Activated CD4-positive, alpha-beta memory T cell treated with anti-CD3 and anti-CD28 coated beads, Interleukin-2, amount 10 ng/mL, durations not matched to agents 7 days and 5 days (primary cell): ENCODE results near the gene TMEM176A. TPM values are rescaled to one million over a fixed set of nuclear protein-coding genes. Genes with fewer than 3 reads are reported as not detected.

ENCODE experiments used
- CTCF ChIA-PET: fragments of 350-600 bp; sonication (Branson Sonifier 250); formaldehyde crosslinking; loops from one replicate; lab custom pipeline; 2021; ENCODE audit warnings: antibody characterized with exemption, inconsistent platforms; lab: Charles Lee
- POLR2A ChIA-PET: fragments of 350-600 bp; sonication (Branson Sonifier 250); formaldehyde crosslinking; loops from one replicate; lab custom pipeline; 2021; ENCODE audit warnings: antibody characterized with exemption; lab: Charles Lee
- DNase-seq: peaks from one replicate; pipeline ENCODE4 v3.0.0-alpha.2; 2020
- H3K27ac Mint-ChIP-seq: one replicate; pipeline ENCODE4 v1.8.0; 2021; ENCODE audit warnings: mild to moderate bottlenecking, mixed read lengths
- H3K27me3 Mint-ChIP-seq: one replicate; pipeline ENCODE4 v1.8.0; 2021; ENCODE audit warnings: mixed read lengths
- H3K36me3 Mint-ChIP-seq: one replicate; pipeline ENCODE4 v1.8.0; 2021; ENCODE audit warnings: low read depth, mixed read lengths
- H3K4me1 Mint-ChIP-seq: one replicate; pipeline ENCODE4 v1.8.0; 2021; ENCODE audit warnings: mixed read lengths
- H3K4me3 Mint-ChIP-seq: one replicate; pipeline ENCODE4 v1.8.0; 2021; ENCODE audit warnings: mild to moderate bottlenecking, mixed read lengths
- H3K9me3 Mint-ChIP-seq: one replicate; pipeline ENCODE4 v1.8.0; 2021; ENCODE audit warnings: mixed read lengths
- total RNA-seq, 2 experiments: library from RNA; stranded (reverse); gene quantifications; one replicate each; pipeline ENCODE4 v1.2.3, GENCODE V29; 2021

The TMEM176A gene
- total RNA-seq, 2 experiments from 2014 or later = not detected

DNA sequence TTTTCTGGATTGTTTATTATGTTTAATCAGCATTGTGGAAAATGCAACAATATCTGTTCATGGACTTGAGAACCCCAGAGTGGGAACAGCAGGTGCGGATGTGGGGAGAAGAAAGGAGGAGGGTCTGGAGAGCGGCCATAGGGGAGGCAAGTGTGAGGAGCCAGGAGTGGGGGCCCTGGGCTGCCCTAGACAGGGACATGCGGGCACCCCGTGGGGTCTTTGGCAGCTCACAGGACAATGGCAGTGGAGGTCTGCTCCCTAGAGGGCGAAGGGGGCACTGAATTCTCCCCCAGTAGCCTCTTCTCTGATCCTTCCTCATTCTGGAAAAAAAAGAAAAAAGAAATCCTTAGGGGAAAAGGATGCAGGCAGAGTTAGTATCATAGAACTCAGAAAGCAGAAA lies 9.3 kb upstream of the TMEM176A start:
- Mint-ChIP-seq H3K4me3 (no peak overlapping the region), H3K36me3 (no peaks in the 10 kb centered on the region), H3K27me3 (peaks cover 8% of the 10 kb centered on the region), H3K4me1 (no peaks in the 10 kb centered on the region), H3K9me3 (no peaks in the 10 kb centered on the region), H3K27ac (no peak overlapping the region)
- POLR2A ChIA-PET = no interaction called here
- DNase-seq = no peak
- CTCF ChIA-PET = interaction anchor here (1.5 kb wide), 1 partner anchor 13 kb away, joined by 4 read pairs; no protein-coding TSS in a partner anchor

DNA sequence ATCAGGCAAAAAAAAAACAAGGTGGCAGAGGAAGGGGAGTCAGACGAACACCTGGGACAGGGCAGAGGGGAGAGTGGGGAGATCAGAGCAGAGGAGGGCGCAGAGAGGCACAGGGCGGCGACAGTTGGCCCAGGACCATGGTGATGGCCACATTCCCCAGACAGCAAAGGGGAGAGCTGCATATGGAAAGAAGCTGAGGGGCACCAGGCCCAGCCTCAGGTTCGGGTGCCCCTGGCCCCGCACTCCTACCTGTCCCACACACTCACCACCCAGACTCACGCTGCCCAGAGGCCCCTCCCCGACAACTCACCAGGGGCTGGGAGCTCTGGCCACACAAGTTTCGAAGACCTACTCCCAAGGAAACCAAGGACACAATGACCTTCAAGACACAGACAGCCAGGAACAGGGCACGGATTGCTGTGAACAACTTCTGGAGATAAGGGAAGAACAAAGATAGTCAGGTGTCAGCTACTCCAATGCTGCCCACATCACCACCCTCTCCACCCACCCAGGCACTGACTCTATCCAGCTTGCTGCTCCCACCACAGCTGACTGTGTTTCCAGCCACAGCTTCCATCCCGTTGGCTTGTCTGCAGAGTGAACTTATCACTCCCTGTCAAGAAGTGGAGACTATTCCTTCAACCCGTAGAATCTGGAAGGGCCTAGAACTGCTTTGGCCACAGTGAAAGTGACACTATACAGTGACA lies 8.7 kb upstream of the TMEM176A start:
- Mint-ChIP-seq H3K9me3 (no peaks in the 10 kb centered on the region), H3K4me1 (no peaks in the 10 kb centered on the region), H3K36me3 (no peaks in the 10 kb centered on the region), H3K4me3 (no peak overlapping the region), H3K27ac (no peak overlapping the region), H3K27me3 (peaks cover 10% of the 10 kb centered on the region)
- POLR2A ChIA-PET = no interaction called here
- DNase-seq = no peak
- CTCF ChIA-PET = interaction anchor here (1.5 kb wide), 1 partner anchor 13 kb away, joined by 4 read pairs; no protein-coding TSS in a partner anchor

DNA sequence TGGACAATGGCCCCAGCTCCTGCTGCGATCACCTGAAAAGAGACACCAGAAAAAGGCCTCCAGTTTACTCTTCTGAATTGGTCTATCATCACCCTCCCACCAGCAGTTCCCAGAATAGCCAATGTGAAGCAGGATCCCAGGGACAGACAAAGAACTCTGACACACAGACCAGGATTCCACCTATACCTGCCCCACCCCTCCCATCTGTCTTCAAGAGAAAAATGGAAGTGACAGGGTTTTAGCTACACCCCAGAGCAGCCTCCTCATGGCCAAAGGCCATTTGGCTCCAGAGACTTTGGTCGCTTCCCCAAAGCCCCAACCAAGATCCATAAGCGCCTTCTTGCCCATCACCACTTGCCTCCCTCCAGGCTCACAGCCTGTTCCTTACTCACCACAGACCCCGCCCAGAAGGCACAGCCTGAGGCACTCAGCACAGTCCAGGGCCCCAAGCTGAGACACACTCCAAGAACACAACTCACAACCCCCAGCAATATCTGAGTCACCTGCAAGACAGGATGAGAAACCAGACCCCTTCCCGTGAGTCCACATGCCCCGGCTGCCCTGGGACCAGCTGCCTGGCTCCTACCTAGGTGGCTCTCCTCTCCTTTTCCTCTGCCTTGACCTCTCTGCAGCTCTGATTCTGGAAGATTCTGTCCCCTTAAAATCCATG lies 6.9 kb upstream of the TMEM176A start:
- ChIA-PET POLR2A (no interaction called here), CTCF (interaction anchor here (0.5 to 1.4 kb wide), 2 partner anchors 15 to 1168 kb away, joined by 3 read pairs; no protein-coding TSS in a partner anchor)
- peaks cover 18% of the 10 kb centered on the region for H3K27me3 Mint-ChIP-seq
- no peaks in the 10 kb centered on the region for H3K4me1 Mint-ChIP-seq
- no peaks in the 10 kb centered on the region for H3K9me3 Mint-ChIP-seq
- no peak for DNase-seq
- H3K27ac Mint-ChIP-seq = no peak overlapping the region
- H3K4me3 Mint-ChIP-seq = no peak overlapping the region
- H3K36me3 Mint-ChIP-seq = no peaks in the 10 kb centered on the region

DNA sequence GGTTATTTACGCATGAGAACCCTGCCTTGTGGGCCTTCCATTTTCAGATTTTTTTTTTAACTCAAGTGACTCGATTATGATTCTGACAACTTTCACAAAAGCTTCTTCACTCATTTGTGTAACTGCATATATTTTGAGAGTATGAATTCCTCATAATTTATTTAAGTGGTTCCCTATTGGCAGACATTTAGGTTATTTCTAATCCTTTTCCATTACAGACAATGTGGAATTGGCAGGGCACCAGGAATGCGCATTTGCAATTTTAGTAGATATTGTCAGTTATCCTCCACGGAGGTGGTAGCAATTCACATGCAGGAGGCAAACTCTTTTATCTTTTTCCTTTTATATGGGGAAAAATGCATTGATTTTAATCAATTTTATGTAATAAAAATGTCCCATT lies 2.9 kb upstream of the TMEM176A start:
- ChIA-PET POLR2A (no interaction called here), CTCF (no interaction called here)
- peaks cover 43% of the 10 kb centered on the region for H3K27me3 Mint-ChIP-seq
- H3K27ac Mint-ChIP-seq = no peak overlapping the region
- H3K4me3 Mint-ChIP-seq = no peak overlapping the region
- H3K9me3 Mint-ChIP-seq = no peaks in the 10 kb centered on the region
- H3K4me1 Mint-ChIP-seq = peaks cover 10% of the 10 kb centered on the region
- no peak for DNase-seq
- H3K36me3 Mint-ChIP-seq = no peaks in the 10 kb centered on the region

DNA sequence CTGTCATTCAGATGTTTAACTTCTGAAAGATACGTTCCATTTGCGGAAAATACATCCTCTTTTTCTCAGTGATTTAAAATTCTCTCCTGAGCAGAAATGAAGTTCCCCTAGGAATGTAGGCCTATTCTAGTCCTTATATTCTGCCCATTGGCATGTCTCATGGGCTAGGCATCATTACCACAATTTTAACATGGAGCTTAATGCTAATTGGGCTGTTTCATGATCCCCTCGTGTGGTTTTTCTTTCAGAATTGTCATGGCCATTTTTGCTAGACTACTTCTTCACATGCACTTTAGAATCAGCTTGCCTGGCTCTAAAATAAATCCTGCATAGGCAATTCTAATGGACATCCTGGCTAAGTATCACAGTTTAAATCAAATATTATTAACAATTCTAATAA lies 1.4 kb upstream of the TMEM176A start:
- POLR2A ChIA-PET = no interaction called here
- DNase-seq = no peak
- CTCF ChIA-PET = interaction anchor here (1.1 kb wide), 1 partner anchor 78 kb away, joined by 3 read pairs; no protein-coding TSS in a partner anchor
- H3K27ac Mint-ChIP-seq = no peak overlapping the region
- no peaks in the 10 kb centered on the region for H3K9me3 Mint-ChIP-seq
- peak overlapping the region; percentile 23 for H3K4me3 Mint-ChIP-seq
- no peaks in the 10 kb centered on the region for H3K36me3 Mint-ChIP-seq
- H3K27me3 Mint-ChIP-seq = peaks cover 48% of the 10 kb centered on the region
- peaks cover 10% of the 10 kb centered on the region for H3K4me1 Mint-ChIP-seq

DNA sequence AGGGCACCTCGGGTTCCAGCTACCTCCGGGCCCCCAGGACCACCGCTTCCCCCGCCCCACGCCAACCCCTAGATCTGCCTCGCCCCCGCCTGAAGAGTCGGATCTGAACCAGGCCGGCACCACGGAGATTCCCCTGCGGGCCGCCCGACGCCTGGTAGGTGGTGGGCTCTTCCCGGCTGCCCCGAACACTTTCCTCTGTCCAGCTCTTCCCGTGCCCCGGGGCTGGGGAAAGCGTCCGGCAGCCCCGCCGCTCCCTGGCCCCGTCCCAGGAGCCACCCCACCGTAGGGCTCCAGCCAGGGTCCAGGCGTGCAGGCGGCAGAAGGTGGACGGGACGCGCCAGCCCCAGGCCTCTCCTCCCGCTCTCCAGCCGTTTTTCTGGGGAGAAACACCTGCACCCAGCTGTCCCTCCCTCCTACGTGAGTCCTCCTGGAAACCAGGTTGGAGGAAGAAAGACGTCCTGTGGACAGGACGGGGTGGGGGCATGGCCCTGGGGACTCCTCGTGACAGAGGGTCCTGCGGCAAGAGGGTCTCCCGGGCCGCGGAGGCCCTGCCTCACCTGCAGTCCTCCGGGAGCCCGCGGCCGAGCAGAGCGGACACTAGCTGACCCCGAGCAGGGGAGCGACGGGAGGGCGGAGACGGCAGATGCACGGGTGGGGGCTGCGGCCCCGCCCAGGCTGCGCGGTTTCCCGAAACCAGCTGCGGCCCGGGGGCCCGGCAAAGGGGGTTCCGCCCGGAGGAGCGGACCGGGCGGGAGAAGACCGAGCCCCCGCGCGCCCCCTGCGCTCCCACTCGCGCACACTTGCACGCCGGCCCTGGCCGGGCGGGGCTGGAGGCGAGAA lies 608 bp upstream of the TMEM176A start, which contains the start of gene TMEM176B:
Gene TMEM176B (minus strand): TSS at position 624 of the 840 bp plus-strand sequence. CDS start 3,795 bp downstream, outside the sequence.
- CTCF ChIA-PET = no interaction called here
- Mint-ChIP-seq H3K27me3 (peaks cover 50% of the 10 kb centered on the region), H3K4me3 (peak within 1 kb of the TSS; percentile 23), H3K9me3 (no peaks in the 10 kb centered on the region), H3K27ac (no peak within 1 kb of the TSS), H3K4me1 (peaks cover 10% of the 10 kb centered on the region), H3K36me3 (no peaks in the 10 kb centered on the region)
- POLR2A ChIA-PET = no interaction called here
- no peak for DNase-seq

DNA sequence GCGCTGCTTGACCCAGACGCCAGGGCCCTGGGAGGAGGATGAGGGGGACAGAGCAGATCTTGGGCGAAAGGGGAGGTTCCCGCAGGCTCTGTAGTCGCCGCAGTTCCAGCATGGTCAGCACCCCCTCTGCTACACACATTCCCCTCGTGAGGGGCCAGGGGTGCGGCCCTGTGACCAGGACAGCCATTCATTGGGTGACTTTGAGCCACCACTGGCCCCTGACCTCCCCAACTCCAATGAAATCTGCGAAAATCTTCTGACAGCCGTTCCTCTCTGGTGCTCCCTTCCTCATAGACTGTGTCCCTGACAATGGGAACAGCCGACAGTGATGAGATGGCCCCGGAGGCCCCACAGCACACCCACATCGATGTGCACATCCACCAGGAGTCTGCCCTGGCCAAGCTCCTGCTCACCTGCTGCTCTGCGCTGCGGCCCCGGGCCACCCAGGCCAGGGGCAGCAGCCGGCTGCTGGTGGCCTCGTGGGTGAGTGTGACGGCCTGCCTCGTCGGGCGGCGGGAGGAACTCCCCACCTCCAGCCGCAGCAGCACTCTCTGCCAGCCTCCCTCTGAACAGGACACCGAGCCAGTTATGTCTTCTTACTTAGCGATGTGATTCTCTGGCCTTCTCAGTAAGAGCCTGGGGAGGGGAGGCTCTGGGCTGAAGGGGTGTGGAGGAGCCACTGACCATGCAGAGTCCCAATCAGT lies 825 bp downstream of the TMEM176A start:
- no peak overlapping the region for H3K4me3 Mint-ChIP-seq
- peaks cover 47% of the 10 kb centered on the region for H3K27me3 Mint-ChIP-seq
- peaks cover 10% of the 10 kb centered on the region for H3K4me1 Mint-ChIP-seq
- no peak overlapping the region for H3K27ac Mint-ChIP-seq
- ChIA-PET POLR2A (no interaction called here), CTCF (no interaction called here)
- H3K36me3 Mint-ChIP-seq = no peaks in the 10 kb centered on the region
- DNase-seq = no peak
- no peaks in the 10 kb centered on the region for H3K9me3 Mint-ChIP-seq

DNA sequence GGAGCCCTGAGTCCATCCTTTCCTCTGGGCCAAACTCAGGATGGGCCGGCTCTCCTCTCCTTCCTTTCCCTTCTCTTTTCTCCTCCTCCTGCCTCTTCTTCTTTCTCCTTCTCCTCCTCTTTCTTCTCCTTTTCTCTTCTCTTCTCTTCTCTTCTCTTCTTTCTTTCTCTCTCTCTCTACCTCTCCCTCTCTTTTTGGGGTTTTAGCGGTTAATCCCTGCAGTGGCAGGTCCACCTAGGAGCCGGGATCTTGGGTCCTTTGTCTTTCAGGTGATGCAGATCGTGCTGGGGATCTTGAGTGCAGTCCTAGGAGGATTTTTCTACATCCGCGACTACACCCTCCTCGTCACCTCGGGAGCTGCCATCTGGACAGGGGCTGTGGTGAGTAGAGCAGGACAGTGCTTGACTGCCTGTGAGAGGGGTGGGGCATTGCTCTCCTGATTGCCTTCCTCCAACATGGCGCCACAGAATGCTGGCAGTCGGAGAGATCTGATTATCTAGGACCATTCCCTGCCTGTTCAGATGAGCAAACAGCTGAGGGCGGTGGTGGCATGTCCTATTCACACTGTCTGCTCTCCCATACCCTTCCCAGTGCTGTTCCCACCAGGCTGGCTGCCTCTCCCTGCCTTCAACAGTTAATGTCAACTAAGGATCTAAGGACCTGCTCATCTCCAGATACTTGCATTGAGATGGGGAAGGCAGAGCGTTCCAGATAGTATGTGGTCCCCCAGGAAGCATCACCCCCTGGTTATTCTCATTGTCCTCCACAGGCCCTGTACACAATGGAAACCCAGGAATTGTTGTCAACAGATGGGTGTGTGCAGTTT lies 1.6 kb downstream of the TMEM176A start:
- Mint-ChIP-seq H3K27me3 (peaks cover 44% of the 10 kb centered on the region), H3K4me1 (peaks cover 10% of the 10 kb centered on the region), H3K4me3 (no peak overlapping the region), H3K9me3 (no peaks in the 10 kb centered on the region), H3K36me3 (no peaks in the 10 kb centered on the region), H3K27ac (no peak overlapping the region)
- POLR2A ChIA-PET = no interaction called here
- CTCF ChIA-PET = no interaction called here
- no peak for DNase-seq

DNA sequence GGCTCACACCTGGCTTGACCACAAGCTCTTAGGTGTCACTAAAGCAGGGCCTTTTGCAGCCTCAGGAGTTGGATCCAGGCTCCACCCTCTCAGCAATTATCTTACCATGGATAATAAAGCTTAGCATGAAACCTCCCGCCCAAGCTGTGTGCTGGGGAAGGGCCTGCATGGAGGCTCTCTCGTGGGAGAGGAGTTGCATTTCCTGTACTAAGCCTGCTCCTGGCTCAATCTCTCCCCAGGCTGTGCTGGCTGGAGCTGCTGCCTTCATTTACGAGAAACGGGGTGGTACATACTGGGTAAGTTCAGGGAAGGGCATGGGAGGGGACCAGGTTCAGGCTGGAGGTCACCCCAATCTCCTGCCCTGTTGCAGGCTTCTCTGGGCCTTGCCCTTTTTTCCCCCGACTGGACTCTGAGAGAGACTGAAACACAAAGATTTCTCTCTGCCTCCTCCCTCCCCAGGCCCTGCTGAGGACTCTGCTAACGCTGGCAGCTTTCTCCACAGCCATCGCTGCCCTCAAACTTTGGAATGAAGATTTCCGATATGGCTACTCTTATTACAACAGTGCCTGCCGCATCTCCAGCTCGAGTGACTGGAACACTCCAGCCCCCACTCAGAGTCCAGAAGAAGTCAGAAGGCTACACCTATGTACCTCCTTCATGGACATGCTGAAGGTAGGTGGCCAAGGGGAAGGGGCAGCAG lies 2.7 kb downstream of the TMEM176A start:
- no peak for DNase-seq
- Mint-ChIP-seq H3K36me3 (no peaks in the 10 kb centered on the region), H3K27me3 (peaks cover 40% of the 10 kb centered on the region), H3K4me1 (peaks cover 10% of the 10 kb centered on the region), H3K27ac (no peak overlapping the region), H3K9me3 (no peaks in the 10 kb centered on the region), H3K4me3 (no peak overlapping the region)
- ChIA-PET POLR2A (no interaction called here), CTCF (no interaction called here)

DNA sequence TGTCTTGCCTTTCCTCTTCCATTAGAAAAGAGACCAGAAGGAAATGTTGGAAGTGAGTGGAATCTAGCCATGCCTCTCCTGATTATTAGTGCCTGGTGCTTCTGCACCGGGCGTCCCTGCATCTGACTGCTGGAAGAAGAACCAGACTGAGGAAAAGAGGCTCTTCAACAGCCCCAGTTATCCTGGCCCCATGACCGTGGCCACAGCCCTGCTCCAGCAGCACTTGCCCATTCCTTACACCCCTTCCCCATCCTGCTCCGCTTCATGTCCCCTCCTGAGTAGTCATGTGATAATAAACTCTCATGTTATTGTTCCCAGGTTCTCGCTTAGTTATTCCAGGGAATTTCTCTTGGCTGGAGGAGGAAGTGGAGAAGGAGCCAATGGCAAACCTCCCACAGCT lies 4.2 kb downstream of the TMEM176A start:
- H3K4me1 Mint-ChIP-seq = peaks cover 6% of the 10 kb centered on the region
- CTCF ChIA-PET = no interaction called here
- no peaks in the 10 kb centered on the region for H3K36me3 Mint-ChIP-seq
- DNase-seq = no peak
- no peak overlapping the region for H3K4me3 Mint-ChIP-seq
- H3K27me3 Mint-ChIP-seq = peaks cover 39% of the 10 kb centered on the region
- H3K9me3 Mint-ChIP-seq = no peaks in the 10 kb centered on the region
- POLR2A ChIA-PET = no interaction called here
- H3K27ac Mint-ChIP-seq = no peak overlapping the region

DNA sequence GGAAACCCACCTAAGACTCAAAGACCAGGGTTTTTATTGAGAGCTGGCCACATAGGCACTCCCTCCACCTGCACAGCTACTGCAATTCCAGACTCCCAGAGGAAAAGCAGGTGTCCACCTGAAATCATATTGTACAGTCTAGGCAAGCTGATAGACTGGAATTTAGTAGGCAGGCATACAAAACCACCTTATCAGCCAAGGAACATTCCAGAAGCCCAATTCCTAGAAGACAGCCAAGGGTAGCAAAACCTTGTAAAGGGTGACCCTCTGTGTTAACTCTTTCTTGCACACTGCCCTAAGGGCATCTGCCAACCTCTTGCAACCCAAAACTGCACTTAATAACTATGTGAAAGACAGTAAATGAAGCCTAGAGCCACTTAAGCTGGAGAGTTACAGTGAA lies 5.3 kb downstream of the TMEM176A start:
- Mint-ChIP-seq H3K4me1 (peaks cover 6% of the 10 kb centered on the region), H3K27ac (no peak overlapping the region), H3K36me3 (no peaks in the 10 kb centered on the region), H3K9me3 (no peaks in the 10 kb centered on the region), H3K4me3 (no peak overlapping the region), H3K27me3 (peaks cover 47% of the 10 kb centered on the region)
- ChIA-PET POLR2A (no interaction called here), CTCF (no interaction called here)
- no peak for DNase-seq
